Left lobe of liver (tissue), 2 donors: ENCODE results near the gene HOMER1. TPM values are rescaled to one million over a fixed set of nuclear protein-coding genes. Genes with fewer than 3 reads are reported as not detected.

Experiments
- ATAC-seq: fragments of 200-7000 bp; cut with Tn5 transposase; one replicate; pipeline ENCODE4 v1.9.1; 2020; ENCODE audit warnings: mild to moderate bottlenecking, moderate library complexity
- DNase-seq: peaks from one replicate; pipeline ENCODE4 v3.0.0-alpha.2; 2020; ENCODE audit warnings: low spot score
- total RNA-seq: library from RNA; stranded (reverse); gene quantifications from one replicate; pipeline ENCODE4 v1.2.1, GENCODE V29; 2021
- donor health status: DM: no; HTN: no; CAD: no; lungs with moderate emphysema.
- donor health status: DM: no; HTN: yes; CAD: no.

Gene HOMER1
- total RNA-seq, 1 donor from 2014 or later: 0.75 TPM

DNA sequence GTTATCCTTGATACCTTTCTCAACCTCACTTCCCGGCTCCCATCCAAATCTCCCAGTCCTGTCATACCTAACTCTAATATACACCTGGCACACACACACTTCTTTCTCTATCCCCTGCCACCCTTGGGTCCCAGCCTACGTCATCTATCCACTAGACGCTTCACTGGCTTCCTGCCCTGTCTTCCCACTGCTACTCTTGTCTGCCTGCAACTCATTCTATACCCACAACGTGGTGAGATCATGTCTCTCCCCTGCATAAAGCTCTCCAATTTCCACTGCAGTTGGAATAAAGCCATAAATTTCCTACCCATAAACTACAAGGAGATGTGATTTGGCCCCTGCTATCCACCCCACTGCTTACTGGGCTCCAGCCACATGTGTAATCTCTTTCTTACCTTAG lies 184.5 kb downstream of the HOMER1 start:
- no peak for ATAC-seq
- DNase-seq: no peak

Other genes starting within 250 kb of the HOMER1 start
- 26.0 TPM for gene TENT2, start 98.3 kb upstream of the HOMER1 start, total RNA-seq
- 1.3 TPM for gene CMYA5, start 175.7 kb upstream of the HOMER1 start, total RNA-seq